EL (cell line): ENCODE results near the gene NRG4.
"Not testable (repeated sequence)": the region's sequence is repeated elsewhere in the genome, so short reads cannot be mapped to it uniquely, and the experiment has no call there.

Source experiments
- DNase-seq: peaks from one replicate; pipeline ENCODE4 v3.0.0-alpha.2; 2016

NRG4 gene

DNA sequence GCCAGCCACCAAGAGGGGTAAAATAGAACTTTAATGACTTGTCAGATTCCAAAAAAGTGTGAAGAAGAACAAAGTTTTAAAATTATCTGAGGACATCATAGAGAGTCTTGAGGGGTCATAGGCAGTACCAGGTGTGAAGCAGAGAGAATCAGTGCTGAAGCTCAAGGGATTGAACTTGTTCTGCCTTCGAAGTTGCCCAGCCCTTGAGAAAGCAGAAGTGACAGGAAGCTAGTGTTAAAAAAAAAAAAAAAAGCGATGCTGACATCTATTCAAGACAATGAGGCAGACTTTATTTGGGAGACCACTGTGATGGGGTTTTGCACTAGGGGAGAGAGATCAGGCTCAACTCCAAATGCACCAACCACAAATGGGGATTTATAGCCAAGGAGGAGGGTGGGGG lies 86.8 kb downstream of the NRG4 start:
- DNase-seq: no peak

DNA sequence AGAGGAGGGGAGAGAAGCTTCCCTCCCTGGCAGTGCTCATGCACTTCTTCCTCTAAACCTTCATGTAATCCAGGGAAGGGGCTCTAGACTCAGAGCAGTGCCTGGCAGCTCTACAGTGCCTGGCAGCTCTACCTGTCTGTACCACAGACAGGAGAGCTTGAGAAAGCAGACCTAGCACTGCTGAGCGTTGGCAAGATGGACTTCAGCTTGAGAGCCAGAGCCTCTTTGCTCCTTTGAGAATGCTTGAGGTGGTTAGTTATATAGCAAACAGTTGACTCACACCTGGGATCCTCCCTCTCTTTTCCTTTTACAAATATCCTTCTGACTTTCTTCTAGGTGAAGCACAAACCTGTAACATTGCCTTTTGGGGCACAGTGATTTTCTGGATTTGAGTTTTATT lies 87.6 kb downstream of the NRG4 start:
- DNase-seq: no peak

DNA sequence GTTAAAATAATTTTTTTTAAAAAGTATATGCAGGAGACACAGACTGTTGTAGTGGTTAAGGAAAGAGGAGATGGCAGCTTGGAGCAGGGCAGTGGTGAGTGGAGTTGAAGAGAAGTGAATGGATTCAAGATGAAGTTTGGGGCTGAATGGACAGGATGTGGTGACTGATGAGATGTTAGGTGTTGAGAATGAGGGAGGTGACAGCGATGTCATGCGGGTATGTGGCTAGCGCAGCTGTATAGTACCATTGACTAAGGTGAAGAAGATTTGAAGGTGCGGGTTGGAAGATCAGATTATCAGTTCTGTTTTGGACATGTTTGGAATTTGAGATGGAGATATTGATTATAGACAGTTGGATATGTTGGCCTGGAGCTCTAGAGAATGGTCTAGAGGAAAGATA lies 88.5 kb downstream of the NRG4 start:
- no peak for DNase-seq

DNA sequence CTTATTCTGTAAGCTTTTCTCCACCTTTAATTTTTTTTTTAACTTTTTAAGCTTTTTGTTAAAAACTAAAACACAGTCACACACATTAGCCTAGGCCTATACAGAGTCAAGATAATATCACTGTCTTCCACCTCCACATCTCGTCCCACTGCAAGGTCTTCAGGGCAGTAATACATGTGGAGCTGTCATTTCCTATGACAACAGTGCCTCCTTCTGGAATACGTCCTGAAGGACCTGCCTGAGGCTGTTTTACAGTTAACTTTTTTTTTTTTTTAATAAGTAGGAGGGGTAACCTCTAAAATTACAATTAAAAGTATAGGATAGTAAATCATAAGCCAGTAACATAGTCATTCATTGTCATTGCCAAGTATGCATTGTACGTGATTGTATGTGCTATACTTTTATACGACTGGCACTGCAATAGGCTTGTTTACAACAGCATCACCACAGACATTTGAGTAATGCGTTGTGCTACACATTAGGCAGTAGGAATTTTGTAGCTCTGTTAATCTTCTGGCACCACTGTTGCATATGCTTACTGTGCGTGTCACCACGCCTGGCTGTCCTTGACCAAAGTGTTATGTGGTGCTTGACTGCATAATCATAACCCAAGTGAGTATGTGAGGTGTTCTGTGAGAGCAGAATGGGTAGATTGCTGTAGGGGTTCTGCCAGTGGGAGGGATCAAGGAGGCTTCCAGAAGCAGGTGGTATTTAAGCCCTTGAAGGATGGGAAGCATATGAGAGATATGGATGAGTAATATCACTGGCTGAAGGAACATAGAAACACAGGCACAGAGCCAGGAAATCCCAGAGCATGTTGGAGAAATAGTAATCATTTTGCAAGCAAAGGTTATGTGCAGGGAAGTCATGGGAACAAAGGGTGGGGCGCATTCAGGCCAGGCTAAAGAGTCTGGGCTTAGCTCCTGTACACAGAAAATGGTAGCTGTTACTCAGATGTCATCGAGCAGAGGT lies 90.2 kb downstream of the NRG4 start:
- peak; percentile 70 for DNase-seq

DNA sequence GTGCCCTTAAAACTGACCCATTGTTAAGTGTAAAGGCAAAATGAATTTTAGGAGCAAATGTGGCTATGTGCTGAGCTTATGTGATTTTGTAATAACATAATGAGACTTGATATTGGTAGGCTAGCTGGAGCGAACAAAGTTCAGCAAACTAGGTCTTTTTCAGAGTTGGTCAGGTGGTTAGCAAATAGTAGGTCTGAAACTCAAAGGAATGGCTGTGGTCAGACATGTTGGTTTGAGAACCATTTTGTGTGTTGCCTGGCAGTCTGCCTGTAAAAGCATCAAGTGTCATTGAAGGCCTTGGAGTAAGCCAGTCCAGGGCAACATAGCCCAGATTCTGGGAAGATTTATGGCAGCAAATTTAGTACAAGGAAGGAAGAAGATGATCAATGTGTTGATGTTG lies 92.1 kb downstream of the NRG4 start:
- DNase-seq: no peak

DNA sequence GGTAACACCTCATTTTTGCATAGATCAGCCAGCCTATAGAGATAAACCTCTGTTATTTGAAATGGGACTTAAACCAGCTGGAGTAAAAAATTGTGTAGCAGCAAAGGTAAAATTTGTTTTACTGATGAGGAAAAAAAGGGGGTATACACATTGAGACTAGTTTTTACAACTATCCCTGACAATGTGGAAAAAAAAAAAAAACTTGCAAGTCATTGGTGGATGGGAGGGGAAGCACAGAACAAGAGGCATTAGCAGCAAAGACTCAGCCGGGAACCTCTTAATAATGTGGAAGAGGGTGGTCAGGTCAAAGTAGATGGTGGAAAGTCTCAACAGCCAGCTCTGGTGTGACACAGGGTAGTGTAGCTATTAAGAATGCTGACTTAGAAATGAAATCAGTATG lies 94.1 kb downstream of the NRG4 start:
- no peak for DNase-seq

DNA sequence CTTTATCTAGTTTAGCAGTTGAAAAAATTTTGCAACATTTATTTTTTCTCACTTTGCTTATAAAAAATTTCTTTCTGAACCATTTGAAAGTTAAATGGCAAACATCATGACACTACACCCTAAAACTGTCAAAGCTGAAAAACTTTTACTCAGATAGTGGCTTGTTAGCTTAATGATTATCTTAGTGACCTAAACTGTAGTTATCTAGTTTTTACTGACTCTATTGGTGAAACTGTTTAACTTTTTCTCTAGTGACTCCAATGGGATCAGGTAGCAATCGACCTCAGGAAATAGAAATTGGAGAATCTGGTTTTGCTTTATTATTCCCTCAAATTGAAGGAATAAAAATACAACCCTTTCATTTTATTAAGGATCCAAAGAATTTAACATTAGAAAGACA lies 95.2 kb downstream of the NRG4 start:
- no peak for DNase-seq

DNA sequence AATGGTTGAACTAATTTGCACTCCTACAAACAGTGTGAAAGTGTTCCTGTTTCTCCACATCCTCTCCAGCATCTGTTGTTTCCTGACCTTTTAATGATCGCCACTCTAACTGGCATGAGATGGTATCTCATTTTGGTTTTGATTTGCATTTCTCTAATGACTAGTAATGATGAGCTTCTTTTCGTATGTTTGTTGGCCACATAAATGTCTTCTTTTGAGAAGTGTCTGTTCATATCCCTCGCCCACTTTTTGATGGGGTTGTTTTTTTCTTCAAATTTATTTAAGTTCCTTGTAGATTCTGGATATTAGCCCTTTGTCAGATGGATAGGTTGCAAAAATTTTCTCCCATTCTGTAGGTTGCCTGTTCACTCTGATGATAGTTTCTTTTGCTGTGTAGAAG lies 101.9 kb downstream of the NRG4 start:
- DNase-seq: not testable (repeated sequence)

DNA sequence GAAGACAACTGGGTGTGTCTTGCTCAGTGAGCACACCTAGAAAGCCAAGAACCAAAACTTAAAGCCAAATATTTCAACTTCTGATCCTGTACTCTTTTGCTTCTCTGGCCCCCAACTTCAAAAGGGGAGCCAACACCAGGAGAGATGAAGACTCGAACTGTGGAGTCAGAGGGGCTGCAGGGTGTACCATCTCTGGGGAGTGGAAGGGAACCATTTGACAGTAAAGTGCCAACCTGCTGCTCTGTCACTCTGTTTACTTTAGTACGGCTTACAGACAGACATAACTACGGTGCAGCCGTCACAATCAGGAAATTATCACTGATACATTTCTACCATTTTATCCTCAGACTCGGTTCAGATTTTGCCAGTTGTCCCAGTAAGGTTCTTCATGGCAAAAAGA lies 107.0 kb downstream of the NRG4 start:
- DNase-seq: no peak

DNA sequence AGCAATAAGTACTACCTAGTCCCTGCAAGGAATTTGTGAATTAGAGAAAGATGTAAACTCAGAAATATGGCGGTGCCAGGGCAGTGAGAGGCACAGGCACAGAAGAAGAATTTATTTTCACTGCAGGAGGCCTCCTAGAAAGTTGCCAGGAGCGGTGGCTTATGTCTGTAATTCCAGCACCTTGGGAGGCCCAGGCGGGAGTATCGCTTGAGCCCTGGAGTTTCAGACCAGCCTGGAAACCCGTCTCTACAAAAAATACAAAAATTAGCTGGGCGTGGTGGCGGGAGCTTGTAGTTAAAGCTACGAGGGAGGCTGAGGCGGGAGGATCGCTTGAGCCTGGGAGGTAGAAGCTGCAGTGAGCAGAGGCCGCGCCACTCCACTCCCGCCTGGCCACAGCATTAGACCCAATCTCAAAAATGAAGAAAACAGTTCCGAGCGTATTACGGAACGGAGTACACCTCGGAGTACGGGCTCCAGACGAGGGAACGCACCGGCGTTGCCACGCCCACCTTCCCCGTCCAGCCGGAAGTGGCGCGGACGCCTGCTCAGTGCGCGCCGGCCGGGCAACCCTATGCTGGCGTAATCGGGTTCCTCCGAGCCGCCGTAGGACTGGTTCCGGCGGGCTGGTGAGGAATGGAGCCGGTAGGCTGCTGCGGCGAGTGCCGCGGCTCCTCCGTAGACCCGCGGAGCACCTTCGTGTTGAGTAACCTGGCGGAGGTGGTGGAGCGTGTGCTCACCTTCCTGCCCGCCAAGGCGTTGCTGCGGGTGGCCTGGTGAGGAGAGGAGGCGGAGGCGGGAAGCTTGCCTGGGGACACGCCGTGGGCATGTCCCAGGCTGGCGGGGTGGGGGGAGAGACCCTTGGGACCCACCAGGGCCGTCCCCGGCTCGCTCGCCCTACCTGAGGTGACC lies 108.6 kb downstream of the NRG4 start, which contains the start of gene FBXO22:
Gene FBXO22, plus strand, starts transcription at position 548 of the 909 bp plus-strand sequence. Its CDS starts 86 bp downstream, at position 634.
- DNase-seq: peak; percentile 89

DNA sequence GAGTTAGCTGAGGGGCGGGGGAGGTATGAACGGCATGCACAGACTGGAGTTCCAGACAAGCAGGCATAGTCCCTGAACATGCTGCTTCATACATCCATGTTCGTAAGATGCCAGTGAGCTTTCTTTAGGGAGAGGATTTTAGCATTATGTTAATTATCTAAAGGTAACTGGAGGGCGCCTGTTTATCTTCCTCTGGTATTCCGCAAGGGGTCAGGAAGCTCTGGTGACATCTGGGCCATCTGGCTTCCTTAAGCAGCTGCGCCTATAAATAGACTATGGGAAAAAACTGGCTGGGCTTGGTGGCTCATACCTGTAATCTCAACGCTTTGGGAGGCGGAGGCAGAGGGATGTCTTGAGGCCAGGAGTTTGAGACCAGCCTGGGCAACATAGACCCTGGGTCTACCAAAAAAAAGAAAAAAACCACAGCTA lies 110.1 kb downstream of the NRG4 start:
- no peak for DNase-seq

DNA sequence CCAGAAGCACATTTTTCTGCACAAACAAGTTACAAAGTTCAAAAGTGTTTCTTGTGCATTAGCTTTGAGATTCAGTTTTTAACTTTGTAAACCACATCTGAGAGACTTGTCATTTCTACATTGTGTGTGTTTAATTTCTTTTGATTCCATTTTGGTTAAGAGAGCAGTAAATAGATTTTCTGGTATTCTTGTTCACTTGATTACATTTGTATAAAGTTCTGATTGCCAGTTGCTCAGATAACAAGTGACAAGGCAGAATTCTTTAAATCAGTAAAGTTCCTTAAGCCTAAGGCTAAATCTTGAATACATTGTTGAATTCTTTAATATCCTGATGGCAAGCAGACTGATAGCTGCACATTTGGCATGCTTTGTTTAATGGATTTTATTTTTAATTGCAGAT lies 111.6 kb downstream of the NRG4 start:
- DNase-seq: no peak

DNA sequence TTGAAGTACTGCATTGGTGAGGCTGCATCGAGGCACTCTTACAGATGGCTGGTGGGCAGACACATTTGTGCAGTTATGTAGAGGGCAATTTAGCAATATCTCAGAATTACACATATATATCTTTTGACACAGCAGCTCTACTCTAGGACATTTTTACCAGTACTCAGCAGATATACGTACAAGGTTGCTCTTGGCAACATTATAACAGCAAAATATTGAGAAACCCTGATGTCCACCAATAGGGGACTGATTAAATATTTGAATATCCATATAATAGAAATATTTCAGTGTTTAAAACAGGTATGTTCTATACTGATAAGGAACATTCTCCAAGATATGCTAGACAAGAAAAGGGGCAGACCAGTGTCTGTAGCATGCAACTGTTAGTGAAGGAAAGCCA lies 116.5 kb downstream of the NRG4 start:
- DNase-seq: no peak

DNA sequence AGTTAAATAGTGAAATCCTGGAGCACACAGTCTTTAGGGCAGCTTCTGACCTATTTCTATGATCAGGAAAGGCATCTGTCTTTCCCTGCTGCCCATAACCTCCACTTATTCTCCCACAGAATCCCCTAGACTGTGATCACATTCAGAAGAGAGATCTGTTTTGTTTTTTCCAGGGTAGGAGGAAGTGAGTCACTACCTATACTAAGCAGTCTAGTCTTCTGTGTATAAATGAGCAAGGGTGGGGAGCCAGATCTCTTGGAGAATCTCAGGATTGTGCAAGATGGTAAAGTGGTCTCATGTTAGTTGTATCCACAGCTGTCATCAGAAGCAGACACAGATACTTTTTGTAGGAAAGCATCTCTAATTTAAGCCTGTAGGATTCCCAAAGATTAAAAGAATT lies 120.3 kb downstream of the NRG4 start:
- DNase-seq: peak; percentile 84
